GM08714 (cell line): ENCODE results near the gene STAC.
"Not testable (repeated sequence)": the region's sequence is repeated elsewhere in the genome, so short reads cannot be mapped to it uniquely, and the experiment has no call there.

Experiments
- H3K4me3 ChIP-seq: fragments of 200-500 bp; sonication (Bioruptor generic); 2 replicates; pipeline ENCODE4 v1.5.1; 2014; ENCODE audit warnings: mild to moderate bottlenecking, low read length, inconsistent platforms
- ZNF274 ChIP-seq: IDR thresholded peaks from 2 replicates; pipeline ENCODE4 v1.6.1; 2012; ENCODE audit warnings: mild to moderate bottlenecking, low read depth, low read length

Gene STAC

DNA sequence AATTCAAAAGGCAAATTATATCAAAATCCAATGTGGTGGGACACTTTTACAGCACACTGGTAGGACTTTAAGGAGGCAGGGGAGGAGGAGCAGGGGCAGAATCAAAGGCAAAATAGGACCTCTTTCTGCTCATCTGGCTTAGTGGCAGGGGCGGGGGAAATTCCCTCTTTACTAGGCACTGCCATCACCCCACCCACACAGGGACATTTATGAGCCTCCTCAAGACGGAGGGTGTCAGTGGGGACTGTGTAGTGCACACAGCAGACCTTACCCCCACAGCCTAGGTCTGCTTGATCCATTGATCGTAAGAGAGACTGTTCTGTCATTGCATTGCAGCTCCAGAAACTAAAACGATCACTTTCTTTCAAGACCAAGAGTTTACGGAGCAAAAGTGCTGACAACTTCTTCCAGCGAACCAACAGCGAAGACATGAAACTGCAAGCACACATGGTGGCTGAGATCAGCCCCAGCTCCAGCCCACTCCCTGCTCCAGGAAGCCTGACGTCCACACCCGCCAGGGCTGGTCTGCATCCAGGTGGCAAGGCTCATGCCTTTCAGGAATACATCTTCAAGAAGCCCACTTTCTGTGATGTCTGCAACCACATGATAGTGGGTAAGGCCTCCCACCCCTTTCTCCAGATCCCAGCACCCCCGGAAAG, 62.9 kb downstream of the STAC start:
- no peak for TF ChIP-seq ZNF274
- H3K4me3 ChIP-seq, result no peak overlapping the region

- TF ChIP-seq ZNF274, result no peak
- no peak overlapping the region for H3K4me3 ChIP-seq
Measured at GRCh38 chr3:36444909-36445308, 64.6 kb downstream of the STAC start.

DNA sequence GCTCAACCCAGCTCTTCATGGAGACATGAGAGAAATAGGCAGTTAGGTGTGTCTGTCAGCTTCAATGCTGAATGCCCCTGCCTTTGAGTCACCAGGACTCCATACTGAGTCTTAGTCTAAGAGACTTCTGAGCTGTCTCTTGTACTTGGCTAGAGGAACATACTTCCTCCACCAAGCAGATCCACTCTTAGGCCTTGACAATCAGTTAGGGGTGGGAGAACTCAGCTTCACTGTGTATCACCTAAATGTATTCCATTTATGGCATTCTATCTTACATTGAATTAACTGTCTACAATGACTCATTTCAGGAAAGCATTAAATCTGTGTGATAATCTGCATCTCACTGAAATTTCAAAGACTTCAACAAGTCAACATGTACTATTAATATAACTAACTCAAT, 66.0 kb downstream of the STAC start:
- H3K4me3 ChIP-seq, result no peak overlapping the region
- no peak for TF ChIP-seq ZNF274

- H3K4me3 ChIP-seq, result no peak overlapping the region
- TF ChIP-seq ZNF274, result no peak
Measured at GRCh38 chr3:36447061-36447460, 66.8 kb downstream of the STAC start.

DNA sequence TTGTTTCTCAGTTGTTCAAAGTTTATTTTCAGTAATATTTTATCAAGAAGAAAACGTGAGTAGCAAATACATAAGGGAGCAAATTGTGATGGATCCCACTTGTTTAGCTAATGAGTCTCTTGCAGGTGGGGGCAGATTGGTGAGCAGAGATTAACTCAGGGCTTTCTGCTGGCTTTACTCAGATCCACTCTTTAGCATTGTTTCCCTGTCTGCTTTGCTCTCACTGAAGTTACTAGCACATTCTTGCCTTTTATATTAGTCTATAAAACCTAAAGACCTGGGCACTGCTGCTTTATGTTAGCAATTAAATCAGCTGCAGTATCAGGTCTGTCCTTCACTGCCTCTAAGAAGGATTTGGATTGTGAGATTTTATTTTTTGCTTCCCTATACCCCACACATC, 71.5 kb downstream of the STAC start:
- no peak overlapping the region for H3K4me3 ChIP-seq
- no peak for TF ChIP-seq ZNF274

DNA sequence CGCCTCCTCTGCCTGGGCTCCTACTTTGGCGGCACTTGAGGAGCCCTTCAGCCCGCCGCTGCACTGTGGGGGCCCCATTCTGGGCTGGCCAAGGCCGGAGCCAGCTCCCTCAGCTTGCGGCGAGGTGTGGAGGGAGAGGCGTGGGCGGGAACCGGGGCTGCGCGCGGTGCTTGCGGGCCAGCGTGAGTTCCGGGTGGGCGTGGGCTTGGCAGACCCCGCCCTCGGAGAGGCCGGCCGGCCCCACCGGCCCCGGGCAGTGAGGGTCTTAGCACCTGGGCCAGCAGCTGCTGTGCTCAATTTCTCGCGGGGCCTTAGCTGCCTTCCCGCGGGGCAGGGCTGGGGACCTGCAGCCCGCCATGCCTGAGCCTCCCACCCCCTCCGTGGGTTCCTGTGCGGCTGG, 72.9 kb downstream of the STAC start:
- not testable (repeated sequence) for H3K4me3 ChIP-seq

DNA sequence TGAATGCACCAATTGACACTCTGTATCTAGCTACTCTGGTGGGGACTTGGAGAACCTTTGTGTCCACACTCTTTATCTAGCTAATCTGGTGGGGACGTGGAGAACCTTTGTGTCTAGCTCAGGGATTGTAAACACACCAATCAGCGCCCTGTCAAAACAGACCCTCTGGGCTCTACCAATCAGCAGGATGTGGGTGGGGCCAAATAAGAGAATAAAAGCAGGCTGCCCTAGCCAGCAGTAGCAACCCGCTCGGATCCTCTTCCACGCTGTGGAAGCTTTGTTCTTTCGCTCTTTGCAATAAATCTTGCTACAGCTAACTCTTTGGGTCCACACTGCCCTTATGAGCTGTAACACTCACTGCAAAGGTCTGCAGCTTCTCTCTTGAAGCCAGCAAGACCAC, 73.6 kb downstream of the STAC start:
- not testable (repeated sequence) for H3K4me3 ChIP-seq

DNA sequence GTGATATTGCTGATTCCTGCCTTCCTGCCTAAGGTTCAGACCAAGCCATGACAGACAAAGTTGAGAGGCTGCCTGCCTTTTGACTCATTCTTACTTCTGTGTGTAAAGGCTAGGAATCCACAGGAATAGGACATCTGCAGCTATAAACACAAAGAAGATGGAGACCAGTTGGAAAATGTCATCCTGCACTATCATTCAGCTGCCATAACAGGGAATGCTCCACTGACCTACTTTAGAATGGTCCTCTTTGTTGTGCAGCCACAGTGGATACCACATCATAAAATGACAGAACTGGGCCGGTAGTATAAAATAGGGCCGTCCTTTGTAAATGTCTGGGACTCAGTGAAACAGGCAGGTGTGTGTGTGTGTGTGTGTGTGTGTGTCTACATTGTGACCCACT, 75.1 kb downstream of the STAC start:
- H3K4me3 ChIP-seq, result no peak overlapping the region
- TF ChIP-seq ZNF274, result no peak

GRCh38 chr3:36456784-36457183, 76.5 kb downstream of the STAC start:
- no peak for TF ChIP-seq ZNF274

DNA sequence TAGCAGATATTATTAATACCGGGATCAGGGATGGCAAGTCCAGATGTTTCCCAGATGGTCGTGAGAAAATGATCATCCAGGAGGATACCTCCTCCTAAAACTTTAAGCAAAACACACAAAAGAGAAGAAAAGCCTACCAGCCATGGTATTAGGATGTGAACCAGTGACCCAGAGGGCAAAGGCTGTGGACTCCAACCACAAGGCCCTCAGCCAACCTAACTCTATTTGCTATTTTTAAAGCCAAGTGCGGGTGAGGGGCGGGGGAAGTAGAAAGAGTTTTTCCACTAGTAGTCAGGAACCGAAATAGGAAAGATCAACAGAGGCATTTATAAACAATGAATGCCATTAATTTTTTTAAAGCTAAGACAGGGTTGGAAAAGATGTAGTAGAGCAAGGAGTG, 77.4 kb downstream of the STAC start:
- TF ChIP-seq ZNF274, result no peak
- no peak overlapping the region for H3K4me3 ChIP-seq

More at GRCh38 chr3:36456784-36457183, 76.5 kb downstream of the STAC start:
- H3K4me3 ChIP-seq, result no peak overlapping the region

- H3K4me3 ChIP-seq, result no peak overlapping the region
- TF ChIP-seq ZNF274, result no peak
Measured at GRCh38 chr3:36459177-36459576, 78.9 kb downstream of the STAC start.

- H3K4me3 ChIP-seq, result no peak overlapping the region
- TF ChIP-seq ZNF274, result no peak
Measured at GRCh38 chr3:36461597-36461996, 81.3 kb downstream of the STAC start.

DNA sequence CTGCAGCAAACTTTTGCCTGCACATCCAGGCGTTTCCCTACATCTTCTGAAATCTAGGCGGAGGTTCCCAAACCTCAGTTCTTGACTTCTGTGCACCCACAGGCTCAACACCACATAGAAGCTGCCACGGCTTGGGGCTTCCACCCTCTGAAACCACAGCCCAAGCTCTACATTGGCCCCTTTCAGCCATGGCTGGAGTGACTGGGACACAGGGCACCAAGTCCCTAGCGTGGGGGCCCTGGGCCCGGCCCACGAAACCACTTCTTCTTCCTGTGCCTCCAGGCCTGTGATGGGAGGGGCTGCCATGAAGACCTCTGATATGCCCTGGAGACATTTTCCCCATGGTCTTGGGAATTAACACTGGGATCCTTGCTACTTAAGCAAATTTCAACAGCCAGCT, 91.7 kb downstream of the STAC start:
- H3K4me3 ChIP-seq, result not testable (repeated sequence)

DNA sequence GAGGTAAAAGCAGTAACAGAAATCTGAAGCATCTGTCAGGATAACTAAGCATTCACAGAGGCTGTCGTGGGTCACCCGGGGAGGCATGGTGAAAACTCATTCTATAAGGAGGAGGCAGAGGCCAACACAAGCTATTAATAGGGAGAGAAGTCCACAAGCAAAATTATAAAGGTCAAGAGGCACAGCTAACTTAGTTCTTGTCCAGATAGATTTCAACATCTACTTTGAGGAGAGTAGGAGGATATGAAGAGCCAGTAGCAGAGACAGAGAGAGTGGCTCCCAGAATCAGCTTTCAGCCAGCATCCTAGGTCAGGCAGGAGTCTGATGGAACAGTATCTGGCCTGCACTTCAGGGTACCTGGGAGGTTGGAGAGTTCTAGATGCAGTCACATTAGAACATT, 95.3 kb downstream of the STAC start:
- H3K4me3 ChIP-seq, result no peak overlapping the region
- no peak for TF ChIP-seq ZNF274

DNA sequence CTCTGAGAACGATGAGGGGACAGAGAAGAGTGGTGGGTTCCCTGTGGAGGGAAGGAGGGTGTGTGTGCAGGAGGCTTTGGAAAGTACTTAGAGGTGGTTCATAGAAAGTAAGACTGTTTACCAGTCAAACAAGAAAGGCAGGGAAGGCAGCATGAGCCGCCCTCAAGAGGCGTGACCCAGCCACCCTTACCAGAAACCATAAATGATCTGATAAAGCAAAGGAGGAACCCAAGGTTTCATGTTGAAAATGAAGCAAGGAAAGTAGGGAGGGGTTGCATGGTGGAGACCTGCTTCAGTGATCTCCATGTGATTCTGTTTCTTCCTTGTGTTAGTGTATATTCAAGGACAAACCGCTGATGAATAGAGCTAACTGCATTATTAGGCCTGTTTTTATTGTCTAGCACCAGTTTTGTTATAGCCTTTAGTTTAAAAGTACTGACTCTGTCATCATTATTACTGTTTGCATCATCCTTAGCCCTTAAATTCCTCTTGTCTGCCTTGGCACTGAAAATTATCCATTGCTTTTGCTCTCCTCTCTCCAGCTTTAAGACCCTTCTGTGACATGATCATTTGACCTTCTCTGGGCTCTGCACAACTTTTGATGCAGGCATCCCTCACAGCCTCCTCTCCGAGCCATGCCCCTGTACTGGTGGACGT, 96.1 kb downstream of the STAC start:
- TF ChIP-seq ZNF274, result no peak

GRCh38 chr3:36477655-36478054, 97.4 kb downstream of the STAC start:
- H3K4me3 ChIP-seq, result no peak overlapping the region
- no peak for TF ChIP-seq ZNF274

More for the DNA sequence above, 96.1 kb downstream of the STAC start:
- no peak overlapping the region for H3K4me3 ChIP-seq
